ENCODE data around the gene EIF4B. TPM values are rescaled to one million over a fixed set of nuclear protein-coding genes. Genes with fewer than 3 reads are reported as not detected.

Gene EIF4B
- total RNA-seq, 1 experiment from 2014 or later: 713 TPM

- Histone ChIP-seq H2BK120ac (ENCODE audit: low read depth, low read length, poor library complexity, severe bottlenecking) (no peak overlapping the region), H3K23ac (ENCODE audit: insufficient read length, low read depth, low read length) (no peak overlapping the region), H4K91ac (ENCODE audit: insufficient read length, low read depth, low read length) (no peak overlapping the region), H3K18ac (ENCODE audit: insufficient read length, low read depth, low read length) (no peak overlapping the region), H2BK20ac (ENCODE audit: low read depth, low read length, poor library complexity, severe bottlenecking) (no peak overlapping the region), H3K14ac (ENCODE audit: insufficient read depth, low read length) (no peak overlapping the region), H2BK15ac (ENCODE audit: low read depth, low read length) (no peak overlapping the region), H4K8ac (replicated peaks; ENCODE audit: insufficient read length, low read depth, low read length) (no peak overlapping the region), H3K4me1 (ENCODE audit: insufficient read depth, low read length) (peaks cover 4% of the 10 kb centered on the region; the same call in 1 of the 2 replicates), H3K4ac (ENCODE audit: low read depth, low read length) (no peak overlapping the region), H2BK12ac (ENCODE audit: insufficient read length, low read depth, low read length) (no peak overlapping the region), H2AK5ac (ENCODE audit: insufficient read length, low read length) (no peak overlapping the region), H3K56ac (ENCODE audit: insufficient read length, low read depth, low read length) (no peak overlapping the region), H3K79me1 (ENCODE audit: insufficient read depth, low read depth, low read length, poor library complexity, severe bottlenecking) (no peaks in the 10 kb centered on the region), H3K9me3 (ENCODE audit: control insufficient read depth, low read depth, low read length) (no peaks in the 10 kb centered on the region), H3K27me3 (ENCODE audit: insufficient read depth, low read length) (no peaks in the 10 kb centered on the region), H3K23me2 (ENCODE audit: insufficient read length, low read depth, low read length, poor library complexity, severe bottlenecking) (no peaks in the 10 kb centered on the region), H3T11ph (ENCODE audit: low read length) (no peak overlapping the region), H3K27ac (ENCODE audit: insufficient read length, low read depth, low read length) (no peak overlapping the region), H2AFZ (ENCODE audit: low read length) (no peak overlapping the region), H4K5ac (ENCODE audit: insufficient read length, low read depth, low read length) (no peak overlapping the region), H3K9ac (ENCODE audit: extremely low read depth, insufficient read length, low read length) (no peak overlapping the region), H4K20me1 (ENCODE audit: control insufficient read depth, insufficient read depth, insufficient read length) (no peaks in the 10 kb centered on the region), H3K79me2 (ENCODE audit: insufficient read depth, low read length) (no peaks in the 10 kb centered on the region), H3K4me2 (ENCODE audit: insufficient read depth, insufficient read length, low read length) (no peak overlapping the region), H2BK5ac (ENCODE audit: insufficient read length, low read length) (no peak overlapping the region)
- Mint-ChIP-seq H3K4me1 (peaks cover 35 to 45% of the 10 kb centered on the region in 2 experiments), H3K36me3 (ENCODE audit: insufficient read depth in 1 of 3, low read depth in 3 of 3) (no peaks in the 10 kb centered on the region), H3K4me3 (no peak overlapping the region), H3K9me3 (no peaks in the 10 kb centered on the region), H3K27me3 (ENCODE audit: low read depth) (peaks cover 24% of the 10 kb centered on the region), H3K27ac (no peak overlapping the region)
- DNase-seq: no peak
- no peak for TF ChIP-seq CTCF (conservative IDR thresholded peaks at IDR 0.05)
- no CpG with 5 or more reads among the region's 3 CpGs for WGBS (ENCODE audit: extremely low coverage, insufficient read length, low lambda C conversion rate)
These were observed 31.1 kb upstream of the EIF4B start for GRCh38 chr12:52975204-52975603.
